K562 (cell line): Measurements from ENCODE around the gene BNIPL. TPM values are rescaled to one million over a fixed set of nuclear protein-coding genes. Genes with fewer than 3 reads are reported as not detected.

Source experiments
- ARID3A ChIP-seq: IDR thresholded peaks from 2 replicates; pipeline ENCODE4 v1.6.1; 2012; ENCODE audit warnings: low read depth, low read length, improper control_type of control experiment, borderline replicate concordance
- CEBPB ChIP-seq: fragments of 450-650 bp; IDR thresholded peaks from 2 replicates; pipeline ENCODE4 v1.6.1; 2016; ENCODE audit warnings: missing genetic modification characterization, missing compliant biosample characterization
- CREB3L1 ChIP-seq: fragments of 450-650 bp; IDR thresholded peaks from 2 replicates; pipeline ENCODE4 v1.6.1; 2014; ENCODE audit warnings: low read depth, mild to moderate bottlenecking, moderate library complexity, borderline replicate concordance
- DNMT1 ChIP-seq: fragments of 450-650 bp; IDR thresholded peaks from 2 replicates; pipeline ENCODE4 v1.6.1; 2016; ENCODE audit warnings: antibody characterized with exemption, mild to moderate bottlenecking
- DPF2 ChIP-seq: fragments of 450-650 bp; IDR thresholded peaks from 2 replicates; pipeline ENCODE4 v1.6.1; 2016
- GATA2 ChIP-seq: sonication (generic); formaldehyde crosslinking; IDR thresholded peaks from 2 replicates; pipeline ENCODE4 v1.4.0; 2020; ENCODE audit warnings: mild to moderate bottlenecking, missing genetic modification reagents
- HMG20B ChIP-seq: fragments of 250-450 bp; sonication (Bioruptor Pico); IDR thresholded peaks from 2 replicates; pipeline ENCODE4 v1.5.0; 2021; ENCODE audit warnings: mild to moderate bottlenecking
- IRF2 ChIP-seq: sonication (generic); formaldehyde crosslinking; IDR thresholded peaks from 2 replicates; pipeline ENCODE4 v1.8.1; 2022; ENCODE audit warnings: mild to moderate bottlenecking, missing genetic modification reagents
- KAT7 ChIP-seq: sonication (generic); formaldehyde crosslinking; IDR thresholded peaks from 2 replicates; pipeline ENCODE4 v1.8.0; 2022; ENCODE audit warnings: missing genetic modification reagents, mild to moderate bottlenecking, borderline replicate concordance
- KLF16 ChIP-seq: IDR thresholded peaks from 2 replicates; pipeline ENCODE4 v1.6.1; 2016; ENCODE audit warnings: antibody characterized with exemption
- RBFOX2 ChIP-seq: fragments of 200-400 bp; formaldehyde crosslinking; IDR thresholded peaks from 2 replicates; pipeline ENCODE4 v1.6.1; 2017; ENCODE audit warnings: low read depth, mild to moderate bottlenecking, low read length, moderate library complexity
- SAP30 ChIP-seq: fragments of 200-600 bp; sonication (generic); IDR thresholded peaks from 2 replicates; pipeline ENCODE4 v1.6.1; 2012; ENCODE audit warnings: borderline replicate concordance, low read depth, mild to moderate bottlenecking, moderate library complexity, low read length, control low read depth, inconsistent platforms; ENCODE audit not compliant: insufficient read depth, poor library complexity, severe bottlenecking
- TAF1 ChIP-seq: IDR thresholded peaks from 2 replicates; pipeline ENCODE4 v1.6.1; 2011; ENCODE audit warnings: mild to moderate bottlenecking, low read length, moderate library complexity; ENCODE audit not compliant: insufficient read depth, control insufficient read depth, severe bottlenecking; ENCODE audit errors: extremely low read depth
- USF2 ChIP-seq: sonication (generic); formaldehyde crosslinking; IDR thresholded peaks from 2 replicates; pipeline ENCODE4 v1.5.0; 2020; ENCODE audit warnings: missing genetic modification reagents
- ZBTB12 ChIP-seq: fragments of 250-450 bp; sonication (Bioruptor Pico); IDR thresholded peaks from 2 replicates; pipeline ENCODE4 v1.4.0; 2020
- ZNF165 ChIP-seq: fragments of 250-450 bp; sonication (Bioruptor Pico); IDR thresholded peaks from 2 replicates; pipeline ENCODE4 v1.4.0; 2020; ENCODE audit warnings: borderline replicate concordance
- ZNF197 ChIP-seq: fragments of 200-800 bp; sonication (Bioruptor generic); IDR thresholded peaks from 2 replicates; pipeline ENCODE4 v1.6.1; 2016; ENCODE audit warnings: low read depth, missing genetic modification characterization, missing compliant biosample characterization
- polyA plus RNA-seq, 8 experiments: library from polyadenylated mRNA; depleted of rRNA in 4 of 8; stranded (reverse) in 5 of 8; unstranded in 3 of 8; fragments of >200 nt; fragmentation: Nextera tagmentation in 2 of 8; fragmentation: Illumina TruSeq in 1 of 8; extraction: Ambion mirVana in 2 of 8; extraction: Trizol in 1 of 8; gene quantifications; 2 replicates each; pipeline versions ENCODE4 v1.2.1 to v1.2.3, GENCODE V29; 2011 to 2014; ENCODE audit warnings: inconsistent platforms in 1 of 8, missing spikeins in 1 of 8
- total RNA-seq, 7 experiments: library from RNA; depleted of rRNA in 6 of 7; stranded (reverse); fragments of >200 nt in 6 of 7; fragmentation: Illumina TruSeq in 2 of 7; extraction: Trizol in 2 of 7; gene quantifications; 2 replicates each; pipeline versions ENCODE4 v1.2.1 to v1.2.3, GENCODE V29; 2011 to 2021; ENCODE audit warnings: low replicate concordance in 1 of 7
- TF ChIP-seq, protein P1 (sequence below): fragments of 450-650 bp; formaldehyde crosslinking; IDR thresholded peaks from 2 replicates; pipeline ENCODE4 v1.4.0; 2020; ENCODE audit warnings: mild to moderate bottlenecking, moderate library complexity
- TF ChIP-seq, protein P2 (sequence below): fragments of 250-450 bp; sonication (Bioruptor Pico); IDR thresholded peaks from 2 replicates; pipeline ENCODE4 v1.8.0; 2022; ENCODE audit warnings: moderate library complexity, mild to moderate bottlenecking, inconsistent platforms

Gene BNIPL
- total and polyA plus RNA-seq, 9 of the 15 experiments (the other 6 are each of a cell fraction or from before 2014, with no cell fraction given), result 0.08 to 1.4 (median 0.68) TPM

- TF ChIP-seq CEBPB (no peak), ZBTB12 (CRISPR knock-in tag) (no peak), RBFOX2 (no peak), KAT7 (CRISPR knock-in tag) (no peak), SAP30 (no peak), HMG20B (CRISPR knock-in tag) (no peak), GATA2 (CRISPR knock-in tag) (no peak), IRF2 (CRISPR knock-in tag) (no peak), TAF1 (no peak), ZNF165 (CRISPR knock-in tag) (no peak), KLF16 (no peak), DPF2 (no peak), ARID3A (no peak), ZNF197 (CRISPR knock-in tag) (no peak), DNMT1 (no peak), CREB3L1 (no peak), USF2 (CRISPR knock-in tag) (no peak)
- TF ChIP-seq, protein P1, sequence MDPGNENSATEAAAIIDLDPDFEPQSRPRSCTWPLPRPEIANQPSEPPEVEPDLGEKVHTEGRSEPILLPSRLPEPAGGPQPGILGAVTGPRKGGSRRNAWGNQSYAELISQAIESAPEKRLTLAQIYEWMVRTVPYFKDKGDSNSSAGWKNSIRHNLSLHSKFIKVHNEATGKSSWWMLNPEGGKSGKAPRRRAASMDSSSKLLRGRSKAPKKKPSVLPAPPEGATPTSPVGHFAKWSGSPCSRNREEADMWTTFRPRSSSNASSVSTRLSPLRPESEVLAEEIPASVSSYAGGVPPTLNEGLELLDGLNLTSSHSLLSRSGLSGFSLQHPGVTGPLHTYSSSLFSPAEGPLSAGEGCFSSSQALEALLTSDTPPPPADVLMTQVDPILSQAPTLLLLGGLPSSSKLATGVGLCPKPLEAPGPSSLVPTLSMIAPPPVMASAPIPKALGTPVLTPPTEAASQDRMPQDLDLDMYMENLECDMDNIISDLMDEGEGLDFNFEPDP (CRISPR knock-in tag), result no peak
- TF ChIP-seq, protein P2, sequence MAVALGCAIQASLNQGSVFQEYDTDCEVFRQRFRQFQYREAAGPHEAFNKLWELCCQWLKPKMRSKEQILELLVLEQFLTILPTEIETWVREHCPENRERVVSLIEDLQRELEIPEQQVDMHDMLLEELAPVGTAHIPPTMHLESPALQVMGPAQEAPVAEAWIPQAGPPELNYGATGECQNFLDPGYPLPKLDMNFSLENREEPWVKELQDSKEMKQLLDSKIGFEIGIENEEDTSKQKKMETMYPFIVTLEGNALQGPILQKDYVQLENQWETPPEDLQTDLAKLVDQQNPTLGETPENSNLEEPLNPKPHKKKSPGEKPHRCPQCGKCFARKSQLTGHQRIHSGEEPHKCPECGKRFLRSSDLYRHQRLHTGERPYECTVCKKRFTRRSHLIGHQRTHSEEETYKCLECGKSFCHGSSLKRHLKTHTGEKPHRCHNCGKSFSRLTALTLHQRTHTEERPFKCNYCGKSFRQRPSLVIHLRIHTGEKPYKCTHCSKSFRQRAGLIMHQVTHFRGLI (CRISPR knock-in tag), result no peak
Measured at GRCh38 chr1:151024540-151025146, 11.7 kb upstream of the BNIPL start (continued).
